KG1 (cell line): ENCODE results near the gene PRKAA1.
"Not testable (repeated sequence)": the region's sequence is repeated elsewhere in the genome, so short reads cannot be mapped to it uniquely, and the experiment has no call there.

Experiments used
- DNase-seq: peaks from one replicate; lab custom pipeline; 2025; lab: John Stamatoyannopoulos, UW

PRKAA1 gene

DNA sequence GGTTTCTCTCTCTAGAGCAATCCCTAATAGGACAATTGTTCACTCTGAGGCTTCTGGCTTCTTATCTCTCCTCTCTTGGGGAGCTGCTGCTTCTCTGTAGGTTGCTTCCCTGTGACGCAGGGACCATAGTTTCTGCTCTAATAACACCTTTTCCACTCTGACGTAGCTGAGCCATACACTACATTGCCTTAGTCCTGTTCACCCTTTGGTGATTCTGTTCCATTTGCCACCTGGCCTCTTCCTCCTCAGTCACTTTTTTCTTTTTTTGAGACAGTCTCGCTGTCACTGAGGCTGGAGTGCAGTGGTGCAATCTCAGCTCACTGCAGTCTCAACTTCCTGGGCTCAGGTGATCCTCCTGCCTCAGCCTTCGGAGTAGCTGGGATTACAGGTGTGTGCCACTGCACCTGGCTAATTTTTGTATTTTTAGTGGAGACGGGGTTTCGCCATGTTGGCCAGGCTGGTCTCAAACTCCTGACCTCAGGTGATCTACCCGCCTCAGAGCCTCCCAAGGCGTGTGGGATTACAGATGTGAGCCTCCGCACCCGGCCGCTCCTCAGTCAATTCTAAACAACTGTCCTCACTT lies 27.4 kb upstream of the PRKAA1 start:
- not testable (repeated sequence) for DNase-seq

DNA sequence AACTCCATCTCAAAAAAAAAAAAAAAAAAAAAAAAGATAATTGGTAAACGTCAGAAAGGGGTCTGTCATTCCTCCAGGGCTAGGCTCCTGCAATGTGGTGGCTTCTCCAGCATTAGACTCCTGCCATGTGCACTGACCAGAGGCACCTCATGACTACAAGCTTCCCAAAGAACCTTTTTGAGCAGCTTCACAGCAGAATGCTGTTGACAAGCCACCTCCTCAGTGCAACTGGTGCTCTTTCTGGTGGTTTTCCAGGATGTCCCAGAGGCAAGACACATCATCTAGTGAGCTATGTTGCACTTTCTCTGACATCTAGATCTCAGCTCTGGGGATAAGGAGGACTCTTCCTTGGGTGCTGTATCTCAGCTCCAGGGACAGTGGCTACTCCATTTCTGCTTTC lies 25.3 kb upstream of the PRKAA1 start:
- DNase-seq = no peak

DNA sequence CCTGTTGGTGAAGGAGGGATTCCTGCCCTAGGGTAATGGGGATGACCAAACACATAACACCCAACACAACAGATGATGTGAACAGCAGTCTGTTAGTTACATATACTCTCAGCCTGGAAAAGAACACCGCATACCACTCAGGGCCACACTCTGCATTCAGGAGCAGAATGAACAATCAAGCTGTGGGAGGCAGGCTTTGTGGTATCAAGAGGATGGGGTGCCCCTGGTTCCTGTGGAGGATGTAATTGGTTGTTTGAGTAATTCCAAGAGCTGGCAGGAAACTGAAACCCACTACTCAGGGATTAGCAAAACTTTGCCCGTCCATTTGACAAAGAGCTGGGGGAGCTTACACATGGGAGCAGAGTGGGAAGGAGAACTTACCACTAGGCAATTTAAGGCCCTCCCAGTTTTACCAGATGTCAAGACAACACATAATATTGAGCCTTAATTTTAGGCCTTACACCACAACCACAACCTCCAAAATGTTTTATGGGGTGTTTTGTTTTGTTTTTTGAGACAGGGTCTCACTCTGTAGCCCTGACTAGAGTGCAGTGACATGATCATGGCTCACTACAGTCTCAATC lies 15.6 kb upstream of the PRKAA1 start:
- no peak for DNase-seq

DNA sequence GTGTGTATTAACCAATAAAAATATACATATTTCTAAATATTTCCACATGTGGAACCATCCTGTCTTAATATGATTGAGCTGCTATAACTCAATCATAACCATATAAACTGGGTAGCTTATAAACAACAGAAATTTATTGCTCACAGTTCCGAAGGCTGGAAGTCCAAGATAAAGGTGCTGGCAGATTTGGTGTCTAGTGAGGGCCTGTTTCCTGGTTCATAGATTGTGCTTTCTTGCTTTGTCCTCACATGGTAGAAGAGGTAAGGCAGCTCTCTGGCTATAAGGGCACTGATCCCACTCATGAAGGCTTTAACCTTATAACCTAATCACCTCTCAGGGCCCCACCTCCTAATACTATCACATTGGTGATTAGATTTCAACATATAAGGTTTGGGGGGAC lies 14.0 kb upstream of the PRKAA1 start:
- no peak for DNase-seq

DNA sequence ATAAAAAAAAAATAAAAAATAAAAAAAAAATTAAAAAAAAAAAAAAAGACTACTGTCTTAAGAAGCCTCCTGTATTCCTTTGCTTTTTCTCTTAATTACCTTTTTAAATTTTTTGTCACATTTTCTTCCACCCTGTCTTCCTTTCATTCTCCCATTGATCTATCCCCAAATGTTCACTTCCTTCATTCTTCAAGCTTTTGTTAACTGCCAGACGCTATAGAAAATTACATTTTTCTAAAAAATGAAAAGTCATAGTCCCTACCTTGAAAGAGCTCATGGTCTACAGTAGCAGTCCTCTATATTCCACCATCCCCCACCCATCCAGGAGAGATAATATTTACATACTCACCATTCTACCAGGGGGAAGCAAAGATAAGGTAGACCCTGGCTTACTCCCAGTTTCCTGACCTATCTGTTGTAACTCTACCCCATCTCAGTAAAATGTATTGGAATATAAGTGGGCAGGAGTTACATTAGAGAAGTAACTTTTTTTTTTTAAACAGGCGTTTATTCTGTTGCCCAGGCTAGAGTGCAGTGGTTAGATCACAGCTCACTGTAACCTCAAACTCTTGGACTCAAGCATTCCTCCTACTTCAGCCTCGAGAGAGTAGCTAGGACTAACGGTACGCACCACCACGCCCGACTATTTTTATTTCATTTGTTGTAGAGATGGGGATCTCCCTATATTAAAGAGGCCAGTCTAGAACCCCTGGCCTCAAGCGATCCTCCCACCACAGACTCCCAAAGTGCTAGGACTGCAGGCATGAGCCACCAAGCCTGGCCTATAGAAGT lies 3.8 kb upstream of the PRKAA1 start:
- DNase-seq = no peak

DNA sequence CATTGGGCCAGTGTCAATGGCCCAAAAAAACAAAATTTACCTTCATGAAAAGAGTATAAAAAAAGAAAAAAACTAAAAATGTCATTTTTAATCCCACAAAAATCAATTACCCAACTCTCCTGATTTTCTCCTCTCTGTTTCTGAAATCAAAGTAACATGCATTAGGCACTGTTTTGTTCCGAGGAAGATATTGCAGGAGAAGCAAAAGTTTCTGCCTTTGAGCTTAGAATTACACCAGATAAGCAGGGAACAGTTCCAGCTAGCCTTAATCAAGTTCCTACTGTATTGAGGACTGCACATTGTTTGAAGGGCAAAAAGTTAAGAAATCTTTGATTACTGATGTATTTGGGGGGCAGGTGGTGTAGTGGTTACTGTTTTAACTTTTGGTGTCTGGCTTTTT lies 1.1 kb upstream of the PRKAA1 start:
- no peak for DNase-seq

DNA sequence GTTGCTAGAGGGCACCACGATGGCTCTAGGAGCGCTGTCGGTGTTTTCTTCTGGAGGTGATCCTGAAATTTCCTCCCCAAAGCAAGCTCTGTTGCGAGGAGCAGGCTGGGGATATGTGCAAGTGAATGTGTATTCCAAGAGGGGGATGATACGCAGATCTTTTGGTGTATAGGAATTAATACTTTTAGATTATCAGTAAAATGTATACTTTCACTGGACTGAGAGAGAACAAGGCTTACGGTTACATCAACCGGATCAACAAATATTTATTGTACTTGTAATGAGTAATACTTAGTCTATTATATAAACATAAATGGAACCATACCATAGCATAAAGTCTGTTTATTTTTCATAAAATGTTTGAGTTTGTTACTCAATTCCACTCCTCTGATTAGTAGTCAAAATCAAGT lies 632 bp upstream of the PRKAA1 start:
- no peak for DNase-seq

DNA sequence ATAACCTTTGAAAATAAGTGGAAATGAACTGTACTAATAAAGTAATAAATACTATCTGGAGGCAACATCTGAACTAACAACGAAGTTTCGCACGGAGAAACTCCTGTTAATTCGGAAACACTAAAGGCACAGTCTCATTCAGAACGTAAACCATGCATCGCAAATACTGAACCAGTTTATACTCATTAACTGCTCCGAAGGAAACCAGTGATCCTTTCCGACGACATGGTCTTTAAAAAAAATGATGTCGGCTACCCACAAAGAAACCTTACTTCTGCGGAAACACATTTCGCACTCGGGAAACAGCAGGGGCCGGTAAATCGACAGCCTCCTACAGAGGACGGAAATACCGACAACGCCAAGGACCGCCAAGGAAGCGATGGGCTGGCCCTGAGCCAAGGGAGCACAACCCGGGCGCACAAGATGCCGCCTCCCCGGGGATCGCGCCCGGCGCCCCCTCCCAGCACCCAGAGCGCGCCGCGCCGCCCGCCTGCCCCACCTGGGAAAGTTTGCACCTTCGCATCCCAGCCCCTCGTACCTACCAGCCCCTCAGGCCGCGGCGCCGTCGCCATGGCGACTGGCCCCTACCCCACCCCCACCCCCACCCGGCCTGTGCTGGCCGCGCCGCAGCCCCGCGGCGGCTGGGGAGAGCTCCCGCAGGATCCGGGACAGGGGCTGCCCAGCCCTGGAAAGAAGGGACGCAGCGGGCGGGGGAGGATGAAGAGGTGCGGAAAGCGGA lies 732 bp downstream of the PRKAA1 start:
- DNase-seq = peak; percentile 77

DNA sequence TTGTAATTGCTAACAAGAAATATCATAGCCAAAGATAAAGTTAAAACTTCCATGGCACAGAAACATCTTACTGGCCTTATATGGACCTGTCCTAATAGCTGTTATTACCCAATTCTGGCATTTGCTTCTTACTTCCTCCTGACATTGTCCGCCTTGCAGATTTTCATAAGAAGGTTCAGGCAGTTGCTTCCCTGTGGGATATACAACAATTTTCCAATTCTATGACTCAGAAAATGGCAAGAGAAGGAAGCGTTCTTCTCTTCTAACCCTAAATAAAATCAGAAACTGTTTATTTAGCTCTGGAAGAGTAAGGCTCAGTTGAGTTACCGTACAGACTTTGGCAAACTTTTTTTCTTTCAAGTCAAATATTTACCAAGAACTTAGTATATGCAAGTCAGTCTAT lies 1.7 kb downstream of the PRKAA1 start:
- DNase-seq = no peak

DNA sequence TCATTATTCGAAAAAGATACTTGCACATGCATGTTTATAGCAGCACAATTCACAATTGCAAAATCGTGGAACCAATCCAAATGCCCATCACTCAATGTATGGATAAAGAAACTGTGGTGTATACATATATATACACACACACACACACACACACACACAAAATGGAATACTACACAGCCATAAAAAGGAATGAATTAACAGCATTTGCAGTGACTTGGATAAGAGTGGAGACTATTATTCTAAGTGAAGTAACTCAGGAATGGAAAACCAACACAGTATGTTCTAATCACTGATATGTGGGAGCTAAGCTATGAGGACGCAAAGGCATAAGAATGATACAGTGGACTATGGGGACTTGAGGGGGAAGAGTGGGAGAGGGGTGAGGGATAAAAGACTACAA lies 3.3 kb downstream of the PRKAA1 start:
- DNase-seq = not testable (repeated sequence)

DNA sequence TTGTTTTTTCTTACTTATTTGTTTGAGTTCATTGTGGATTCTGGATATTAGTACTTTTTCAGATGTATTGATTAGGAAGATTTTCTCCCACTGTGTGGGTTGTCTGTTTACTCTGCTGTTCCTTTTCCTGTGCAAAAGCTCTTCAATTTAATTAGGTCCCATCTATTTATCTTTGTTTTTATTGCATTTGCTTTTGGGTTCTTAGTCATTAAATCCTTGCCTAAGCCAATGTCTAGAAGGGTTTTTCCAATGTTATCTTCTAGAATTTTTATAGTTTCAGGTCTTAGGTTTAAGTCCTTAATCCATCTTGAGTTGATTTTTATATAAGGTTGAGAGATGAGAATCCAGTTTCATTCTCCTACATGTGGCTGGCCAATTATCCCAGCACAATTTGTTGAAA lies 3.8 kb downstream of the PRKAA1 start:
- not testable (repeated sequence) for DNase-seq

DNA sequence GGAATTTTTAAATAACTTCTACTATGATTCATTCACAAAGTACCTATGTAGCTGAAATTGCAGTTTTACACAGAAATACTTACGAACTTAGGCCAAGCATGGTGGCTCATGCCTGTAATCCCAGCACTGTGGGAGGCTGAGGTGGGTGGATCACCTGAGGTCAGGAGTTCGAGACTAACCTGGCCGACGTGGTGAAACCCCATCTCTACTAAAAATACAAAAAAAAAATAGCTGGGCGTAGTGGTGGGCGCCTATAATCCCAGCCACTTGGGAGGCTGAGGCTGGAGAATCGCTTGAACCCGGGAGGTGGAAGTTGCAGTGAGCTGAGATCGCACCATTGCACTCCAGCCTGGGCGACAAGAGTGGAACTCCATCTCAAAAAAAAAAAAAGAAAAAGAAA lies 5.5 kb downstream of the PRKAA1 start:
- not testable (repeated sequence) for DNase-seq

DNA sequence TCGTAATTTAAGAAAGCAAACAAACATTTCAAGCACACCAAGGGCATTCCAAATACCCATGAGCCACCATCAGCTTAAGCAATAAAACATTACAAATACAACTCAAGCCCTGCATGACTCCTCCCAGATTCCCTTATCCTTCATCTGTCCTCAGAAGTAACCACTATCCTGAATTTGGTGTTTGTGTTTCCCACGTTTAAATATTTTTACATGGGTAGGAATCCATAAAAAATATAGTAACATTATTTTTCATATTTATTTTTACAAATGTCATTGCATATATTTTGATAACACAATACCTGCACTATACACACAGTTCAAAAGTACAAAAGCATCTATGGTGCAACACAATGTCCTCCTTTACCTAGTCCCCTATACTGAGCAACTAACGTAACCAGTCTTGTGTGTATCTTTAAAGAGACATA lies 6.4 kb downstream of the PRKAA1 start:
- DNase-seq = no peak

DNA sequence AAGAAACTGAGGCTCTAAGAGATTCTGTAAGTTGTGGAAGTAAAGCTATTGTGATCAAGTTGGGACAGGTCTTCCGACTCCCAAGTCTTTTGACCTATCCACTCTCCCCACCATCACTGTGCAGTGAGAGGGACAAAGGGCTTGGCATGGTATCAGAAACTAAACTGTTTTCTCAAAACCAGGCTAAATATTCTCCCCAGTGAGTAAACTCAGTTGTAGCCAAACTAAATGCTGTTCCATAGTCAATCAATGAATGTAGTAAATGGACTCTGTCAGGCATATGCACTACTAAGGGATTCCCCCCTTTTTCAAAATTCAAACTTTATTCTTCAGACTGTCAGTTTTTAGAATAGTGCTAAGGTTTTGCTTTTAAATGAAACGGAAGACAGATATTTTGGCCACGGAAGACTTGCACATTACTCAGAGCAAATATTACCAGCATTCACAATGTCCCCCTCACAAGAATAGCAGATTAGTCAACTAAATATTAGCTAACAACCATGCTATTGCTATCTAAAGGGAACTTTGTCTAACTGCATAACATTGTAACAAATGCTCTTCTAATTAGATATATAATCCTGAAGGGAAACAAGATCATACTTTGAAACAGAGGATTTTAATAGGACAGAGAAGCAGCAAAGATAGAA lies 7.1 kb downstream of the PRKAA1 start:
- DNase-seq = no peak

DNA sequence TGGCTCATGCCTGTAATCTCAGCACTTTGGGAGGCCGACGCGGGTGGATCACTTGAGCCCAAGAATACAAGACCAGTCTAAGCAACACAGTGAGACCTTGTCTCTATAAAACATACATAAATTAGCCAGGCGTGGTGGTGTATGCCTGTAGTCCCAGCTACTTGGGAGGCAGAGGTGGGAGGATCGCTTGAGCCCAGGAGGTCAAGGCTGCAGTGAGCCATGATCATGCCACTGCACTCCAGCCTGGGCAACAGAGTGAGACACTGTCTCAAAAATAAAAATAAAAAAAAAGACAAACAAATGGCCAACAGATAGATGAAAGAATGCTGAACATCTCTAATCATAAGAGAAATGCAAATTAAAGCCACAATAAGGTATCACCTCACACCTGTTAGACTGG lies 9.2 kb downstream of the PRKAA1 start:
- DNase-seq = not testable (repeated sequence)

DNA sequence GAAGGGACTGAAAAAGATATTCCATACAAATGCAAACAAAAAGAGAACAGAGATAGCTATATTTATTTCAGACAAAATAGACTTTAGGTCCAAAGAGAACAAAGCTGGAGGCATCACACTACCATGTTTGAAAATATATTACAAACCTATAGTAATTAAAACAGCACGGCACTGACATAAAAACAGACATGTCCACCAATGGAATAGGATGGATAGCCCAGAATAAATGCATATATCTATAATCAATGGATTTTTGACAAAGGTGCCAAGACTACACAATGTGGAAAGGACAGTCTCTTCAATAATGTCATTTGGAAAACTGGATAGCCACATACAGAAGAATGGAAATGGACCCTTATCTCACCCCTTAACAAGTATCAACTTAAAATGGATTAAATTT lies 10.2 kb downstream of the PRKAA1 start:
- DNase-seq = no peak

DNA sequence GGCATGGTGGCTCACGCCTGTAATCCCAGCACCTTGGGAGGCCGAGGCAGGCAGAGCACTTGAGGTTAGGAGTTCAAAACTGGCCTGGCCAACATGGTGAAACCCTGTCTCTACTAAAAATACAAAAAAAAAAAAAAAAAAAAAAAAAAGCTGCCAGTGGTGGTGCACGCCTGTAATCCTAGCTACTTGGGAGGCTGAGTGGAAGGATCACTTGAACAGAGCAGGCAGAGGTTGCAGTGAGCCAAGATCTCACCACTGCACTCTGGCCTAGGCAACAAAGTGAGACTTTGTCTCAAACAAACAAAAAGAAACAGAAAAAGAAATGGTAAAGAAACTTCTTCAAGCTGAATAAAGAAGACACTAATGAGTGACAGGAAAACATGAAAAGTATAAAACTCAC lies 11.5 kb downstream of the PRKAA1 start:
- not testable (repeated sequence) for DNase-seq

DNA sequence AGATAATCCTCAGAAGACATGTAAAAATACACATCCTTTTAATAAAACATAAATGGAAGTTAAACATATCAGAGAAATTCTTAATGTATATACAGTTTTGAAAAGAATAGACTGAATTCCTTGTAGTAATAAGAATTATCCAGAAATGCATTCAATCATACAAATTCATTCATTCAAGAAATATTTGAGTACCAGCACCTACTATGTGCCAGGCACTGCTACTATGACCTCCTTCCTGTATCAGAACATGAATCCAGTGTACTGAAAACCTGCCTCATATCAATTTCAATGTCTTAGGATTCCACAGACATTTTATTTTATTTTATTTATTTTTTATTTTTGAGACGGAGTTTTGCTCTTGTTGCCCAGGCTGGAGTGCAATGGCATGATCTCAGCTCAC lies 13.3 kb downstream of the PRKAA1 start:
- DNase-seq = no peak

DNA sequence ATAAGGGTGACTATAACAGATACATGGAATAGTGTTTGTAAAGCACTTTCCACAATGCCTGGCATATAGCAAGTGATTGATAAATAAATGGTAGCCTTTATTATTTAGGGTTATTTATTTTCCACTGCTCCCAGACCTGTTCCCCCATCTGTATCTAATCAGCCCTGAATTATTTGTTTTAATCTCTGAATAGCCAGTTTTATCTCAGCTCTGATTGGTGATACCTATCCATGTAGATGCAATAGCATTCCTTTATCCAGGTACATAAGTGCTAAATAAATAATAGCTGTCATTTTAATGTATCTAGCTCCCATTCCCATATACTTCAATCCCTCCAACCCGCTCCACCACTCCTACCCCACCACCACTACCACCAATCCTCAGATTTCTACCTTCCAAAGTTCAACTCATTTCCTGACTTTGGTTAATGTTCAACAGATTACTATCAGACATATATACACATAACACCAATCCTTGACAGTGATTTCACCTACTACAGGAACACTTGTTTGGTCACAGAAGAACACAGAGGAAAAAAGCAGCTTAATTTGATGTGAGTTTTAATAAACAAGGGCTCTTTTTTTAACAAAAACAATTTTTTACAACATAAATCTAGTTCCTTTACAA lies 14.0 kb downstream of the PRKAA1 start:
- no peak for DNase-seq

DNA sequence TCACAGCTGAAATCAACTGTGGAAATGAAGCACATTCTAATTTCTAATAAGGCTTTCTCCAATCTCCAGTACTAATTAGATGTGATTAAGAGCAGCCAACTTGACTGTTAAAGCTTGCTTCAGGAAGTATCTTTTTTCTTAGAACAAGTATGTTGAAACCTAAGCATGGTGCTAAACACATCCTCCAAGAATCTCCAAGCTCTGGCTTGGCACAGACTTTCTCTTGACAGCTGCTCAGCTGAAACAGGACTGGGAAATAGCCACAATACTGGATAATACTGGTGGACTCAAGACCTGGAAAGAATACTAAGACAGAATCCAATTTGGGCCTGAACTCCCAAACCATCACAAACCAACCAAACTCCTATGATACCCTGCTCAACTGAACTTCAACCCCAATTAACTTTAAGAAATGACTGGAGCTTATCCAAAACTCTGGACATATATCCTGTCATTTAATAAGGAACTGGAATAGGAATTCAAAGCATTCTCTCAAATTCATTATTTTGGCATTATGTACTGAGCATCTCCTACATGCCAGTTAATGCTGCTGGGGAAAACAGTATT lies 16.2 kb downstream of the PRKAA1 start:
- no peak for DNase-seq

DNA sequence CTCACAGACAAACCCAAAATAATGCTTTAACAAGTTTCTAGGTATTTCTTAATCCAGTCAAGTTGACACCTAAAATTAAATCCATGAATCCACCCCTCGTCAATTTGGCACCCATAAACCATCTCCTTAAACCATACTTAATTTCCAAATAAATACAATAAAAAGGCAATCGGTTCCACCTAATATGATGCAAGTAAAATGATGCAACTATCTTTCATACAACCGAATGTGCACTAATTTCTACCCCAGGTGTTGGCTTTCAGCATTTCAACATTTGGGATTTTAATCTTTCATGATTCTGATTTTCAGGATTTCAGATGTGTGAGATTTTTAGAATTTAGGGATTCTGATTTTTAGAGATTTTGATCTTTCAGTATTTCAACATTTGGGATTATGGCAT lies 17.3 kb downstream of the PRKAA1 start:
- DNase-seq = no peak
